ENCODE results near the gene EML5. TPM values are rescaled to one million over a fixed set of nuclear protein-coding genes. Genes with fewer than 3 reads are reported as not detected.

Gene EML5
- total and polyA plus RNA-seq, 2 donors (not counting 1 experiment from before 2014, with no cell fraction given), result 0.10 to 0.66 TPM

GRCh38 chr14:88568196-88568595 is 224.6 kb downstream of the EML5 start:
- Histone ChIP-seq H3K79me2 (ENCODE audit: control insufficient read depth, insufficient read depth, low read length) (peaks cover 25% of the 10 kb centered on the region), H2AFZ (ENCODE audit: low read length) (no peak overlapping the region), H3K4me2 (ENCODE audit: extremely low read depth, insufficient read depth, low read length) (no peak overlapping the region), H3K9me3 (ENCODE audit: control insufficient read depth, insufficient read depth, low read depth, low read length) (no peaks in the 10 kb centered on the region), H3K36me3 (ENCODE audit: control insufficient read depth, insufficient read depth, low read length) (peaks cover 2% of the 10 kb centered on the region), H3K27me3 (ENCODE audit: control insufficient read depth, insufficient read depth, low read length) (no peaks in the 10 kb centered on the region), H3K27ac (ENCODE audit: insufficient read depth, low read length) (no peak overlapping the region), H3K4me3 (replicated peaks in 1 of 4; ENCODE audit: control extremely low read depth in 1 of 4, insufficient read depth in 1 of 4, low read depth in 3 of 4, low read length in 4 of 4) (no peak overlapping the region), H4K20me1 (ENCODE audit: control insufficient read depth, extremely low read depth, insufficient read depth, low read length) (peaks cover 1% of the 10 kb centered on the region), H3K9ac (ENCODE audit: insufficient read depth, low read length) (no peak overlapping the region), H3K4me1 (ENCODE audit: control insufficient read depth, extremely low read depth, insufficient read depth, low read length) (peaks cover 4% of the 10 kb centered on the region)
- no peak for TF ChIP-seq CTCF (conservative IDR thresholded peaks at IDR 0.05 in 1 of 2, IDR thresholded peaks at IDR 0.05 in 1 of 2; ENCODE audit: low read depth in 1 of 2, low read length in 2 of 2)
- no peak for TF ChIP-seq EZH2 (IDR thresholded peaks at IDR 0.05; ENCODE audit: low read length, missing control alignments)
- DNase-seq (ENCODE audit: low read depth in 2 of 2), result no peak

DNA sequence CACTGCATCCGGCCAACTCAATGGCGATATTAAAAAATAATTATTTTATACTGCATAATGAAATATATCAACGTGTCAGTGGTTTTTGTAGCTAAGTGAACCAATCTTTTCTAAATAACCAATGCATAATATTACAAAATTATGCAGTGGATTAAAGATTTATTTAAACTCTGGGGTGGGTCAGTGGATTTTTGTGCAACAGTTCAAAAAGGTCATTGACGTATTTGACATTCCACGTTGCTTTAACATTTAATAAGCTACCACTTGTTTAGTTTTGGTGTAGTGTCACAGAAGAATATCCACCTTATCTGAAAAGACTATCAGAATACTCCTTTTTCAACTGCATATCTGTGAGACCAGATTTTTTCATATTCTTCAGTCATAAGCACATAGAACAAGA is 227.3 kb downstream of the EML5 start:
- no peak for DNase-seq (ENCODE audit: low read depth in 2 of 2)
- Histone ChIP-seq H3K4me3 (replicated peaks in 1 of 4; ENCODE audit: control extremely low read depth in 1 of 4, insufficient read depth in 1 of 4, low read depth in 3 of 4, low read length in 4 of 4) (no peak overlapping the region), H3K27ac (ENCODE audit: insufficient read depth, low read length) (no peak overlapping the region), H3K4me2 (ENCODE audit: extremely low read depth, insufficient read depth, low read length) (no peak overlapping the region), H3K79me2 (ENCODE audit: control insufficient read depth, insufficient read depth, low read length) (peaks cover 25% of the 10 kb centered on the region), H2AFZ (ENCODE audit: low read length) (no peak overlapping the region), H3K4me1 (ENCODE audit: control insufficient read depth, extremely low read depth, insufficient read depth, low read length) (peaks cover 8% of the 10 kb centered on the region), H3K9ac (ENCODE audit: insufficient read depth, low read length) (no peak overlapping the region), H3K36me3 (ENCODE audit: control insufficient read depth, insufficient read depth, low read length) (peaks cover 2% of the 10 kb centered on the region), H4K20me1 (ENCODE audit: control insufficient read depth, extremely low read depth, insufficient read depth, low read length) (peaks cover 1% of the 10 kb centered on the region), H3K9me3 (ENCODE audit: control insufficient read depth, insufficient read depth, low read depth, low read length) (no peaks in the 10 kb centered on the region), H3K27me3 (ENCODE audit: control insufficient read depth, insufficient read depth, low read length) (no peaks in the 10 kb centered on the region)
- TF ChIP-seq EZH2 (IDR thresholded peaks at IDR 0.05; ENCODE audit: low read length, missing control alignments) (no peak), CTCF (conservative IDR thresholded peaks at IDR 0.05 in 1 of 2, IDR thresholded peaks at IDR 0.05 in 1 of 2; ENCODE audit: low read depth in 1 of 2, low read length in 2 of 2) (no peak)

DNA sequence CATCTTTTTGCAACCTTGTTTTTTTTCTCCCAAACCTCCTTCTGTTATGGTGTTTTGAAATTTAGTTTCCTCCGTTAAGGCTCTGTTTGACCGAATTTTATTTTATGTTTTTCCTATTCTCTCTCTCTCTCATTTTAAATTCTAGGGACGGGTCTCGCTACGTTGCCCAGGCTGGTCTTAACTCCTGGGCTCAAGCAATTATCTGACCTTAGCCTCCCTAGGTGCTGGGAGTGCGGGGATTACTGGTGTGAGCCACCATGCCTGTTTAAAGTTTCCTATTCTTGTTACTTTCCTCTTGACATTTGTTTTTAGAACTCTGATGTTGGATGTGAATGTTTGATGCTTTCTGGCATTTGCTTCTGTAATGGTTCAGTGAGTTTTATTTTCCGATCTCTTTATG is 228.9 kb downstream of the EML5 start:
- Histone ChIP-seq H3K79me2 (ENCODE audit: control insufficient read depth, insufficient read depth, low read length) (peaks cover 25% of the 10 kb centered on the region), H2AFZ (ENCODE audit: low read length) (no peak overlapping the region), H3K4me2 (ENCODE audit: extremely low read depth, insufficient read depth, low read length) (peak overlapping the region; percentile 92), H3K9me3 (ENCODE audit: control insufficient read depth, insufficient read depth, low read depth, low read length) (no peaks in the 10 kb centered on the region), H4K20me1 (ENCODE audit: control insufficient read depth, extremely low read depth, insufficient read depth, low read length) (peaks cover 1% of the 10 kb centered on the region), H3K27ac (ENCODE audit: insufficient read depth, low read length) (peak overlapping the region; percentile 85), H3K36me3 (ENCODE audit: control insufficient read depth, insufficient read depth, low read length) (peaks cover 2% of the 10 kb centered on the region), H3K4me1 (ENCODE audit: control insufficient read depth, extremely low read depth, insufficient read depth, low read length) (peaks cover 8% of the 10 kb centered on the region), H3K4me3 (replicated peaks in 1 of 4; ENCODE audit: control extremely low read depth in 1 of 4, insufficient read depth in 1 of 4, low read depth in 3 of 4, low read length in 4 of 4) (peak overlapping the region; percentile 81 to 95 (median 87)), H3K27me3 (ENCODE audit: control insufficient read depth, insufficient read depth, low read length) (no peaks in the 10 kb centered on the region), H3K9ac (ENCODE audit: insufficient read depth, low read length) (peak overlapping the region; percentile 89)
- TF ChIP-seq EZH2 (IDR thresholded peaks at IDR 0.05; ENCODE audit: low read length, missing control alignments) (no peak), CTCF (conservative IDR thresholded peaks at IDR 0.05 in 1 of 2, IDR thresholded peaks at IDR 0.05 in 1 of 2; ENCODE audit: low read depth in 1 of 2, low read length in 2 of 2) (no peak)
- DNase-seq (ENCODE audit: low read depth in 2 of 2), result no peak
